ENCODE results near the gene DIP2B. TPM values are rescaled to one million over a fixed set of nuclear protein-coding genes. Genes with fewer than 3 reads are reported as not detected.

DIP2B gene
- total RNA-seq, 2 experiments from 2014 or later = 29.5 to 30.0 TPM

DNA sequence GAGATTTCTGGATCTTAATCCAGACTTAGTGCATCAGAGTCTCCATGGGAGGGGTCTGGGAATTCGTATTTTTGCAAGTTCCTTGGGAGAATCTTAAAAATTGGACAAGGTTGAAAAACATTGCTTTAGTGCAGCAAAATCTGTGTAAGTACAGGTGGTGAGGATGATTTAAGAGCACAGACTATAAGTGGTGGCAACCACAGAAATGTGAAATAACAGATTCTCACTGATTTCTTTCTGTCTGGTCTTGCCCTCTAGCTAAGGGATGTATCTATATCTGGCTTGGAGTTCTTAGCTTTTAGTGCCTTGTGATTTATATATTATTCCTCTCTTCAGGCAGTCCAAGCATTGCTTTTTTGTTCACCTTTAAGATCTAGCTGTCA lies 116.2 kb downstream of the DIP2B start:
- Mint-ChIP-seq H3K36me3 (ENCODE audit: low read depth) (peaks cover under 1% of the 10 kb centered on the region), H3K27ac (peak overlapping the region; percentile 73), H3K9me3 (no peaks in the 10 kb centered on the region), H3K4me1 (ENCODE audit: low read depth) (peaks cover 78% of the 10 kb centered on the region), H3K4me3 (peak overlapping the region; percentile 1), H3K27me3 (no peaks in the 10 kb centered on the region)
- H3K4me3 ChIP-seq (ENCODE audit: low read length) = no peak overlapping the region
- H3K36me3 ChIP-seq (ENCODE audit: insufficient read depth, low read length) = no peaks in the 10 kb centered on the region
- no peak overlapping the region for H3K27ac ChIP-seq (ENCODE audit: low read depth in 1 of 2, low read length in 2 of 2)
- no peak for DNase-seq
- intact Hi-C loops (cut with DNase I, micrococcal nuclease) = no loop called here
- TF ChIP-seq, protein P1, sequence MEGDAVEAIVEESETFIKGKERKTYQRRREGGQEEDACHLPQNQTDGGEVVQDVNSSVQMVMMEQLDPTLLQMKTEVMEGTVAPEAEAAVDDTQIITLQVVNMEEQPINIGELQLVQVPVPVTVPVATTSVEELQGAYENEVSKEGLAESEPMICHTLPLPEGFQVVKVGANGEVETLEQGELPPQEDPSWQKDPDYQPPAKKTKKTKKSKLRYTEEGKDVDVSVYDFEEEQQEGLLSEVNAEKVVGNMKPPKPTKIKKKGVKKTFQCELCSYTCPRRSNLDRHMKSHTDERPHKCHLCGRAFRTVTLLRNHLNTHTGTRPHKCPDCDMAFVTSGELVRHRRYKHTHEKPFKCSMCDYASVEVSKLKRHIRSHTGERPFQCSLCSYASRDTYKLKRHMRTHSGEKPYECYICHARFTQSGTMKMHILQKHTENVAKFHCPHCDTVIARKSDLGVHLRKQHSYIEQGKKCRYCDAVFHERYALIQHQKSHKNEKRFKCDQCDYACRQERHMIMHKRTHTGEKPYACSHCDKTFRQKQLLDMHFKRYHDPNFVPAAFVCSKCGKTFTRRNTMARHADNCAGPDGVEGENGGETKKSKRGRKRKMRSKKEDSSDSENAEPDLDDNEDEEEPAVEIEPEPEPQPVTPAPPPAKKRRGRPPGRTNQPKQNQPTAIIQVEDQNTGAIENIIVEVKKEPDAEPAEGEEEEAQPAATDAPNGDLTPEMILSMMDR (IDR thresholded peaks at IDR 0.05) = no peak
- H3K4me1 ChIP-seq (ENCODE audit: insufficient read depth, low read length) = peaks cover 40% of the 10 kb centered on the region
- CTCF ChIA-PET = interaction anchor here (1.1 kb wide), 2 partner anchors 114 to 116 kb away, joined by 3 read pairs; partner anchors contain the start of gene DIP2B
- no peaks in the 10 kb centered on the region for H3K27me3 ChIP-seq (ENCODE audit: control insufficient read depth in 1 of 2, insufficient read depth in 2 of 2, low read length in 2 of 2)
- ATAC-seq (ENCODE audit: poor library complexity) = no peak
- POLR2A ChIA-PET = interaction anchor here (0.8 kb wide), 1 partner anchor 113 kb away, joined by 4 read pairs; no protein-coding TSS in a partner anchor
- no peaks in the 10 kb centered on the region for H3K9me3 ChIP-seq (ENCODE audit: control insufficient read depth in 1 of 2, insufficient read depth in 1 of 2, low read length in 2 of 2)

DNA sequence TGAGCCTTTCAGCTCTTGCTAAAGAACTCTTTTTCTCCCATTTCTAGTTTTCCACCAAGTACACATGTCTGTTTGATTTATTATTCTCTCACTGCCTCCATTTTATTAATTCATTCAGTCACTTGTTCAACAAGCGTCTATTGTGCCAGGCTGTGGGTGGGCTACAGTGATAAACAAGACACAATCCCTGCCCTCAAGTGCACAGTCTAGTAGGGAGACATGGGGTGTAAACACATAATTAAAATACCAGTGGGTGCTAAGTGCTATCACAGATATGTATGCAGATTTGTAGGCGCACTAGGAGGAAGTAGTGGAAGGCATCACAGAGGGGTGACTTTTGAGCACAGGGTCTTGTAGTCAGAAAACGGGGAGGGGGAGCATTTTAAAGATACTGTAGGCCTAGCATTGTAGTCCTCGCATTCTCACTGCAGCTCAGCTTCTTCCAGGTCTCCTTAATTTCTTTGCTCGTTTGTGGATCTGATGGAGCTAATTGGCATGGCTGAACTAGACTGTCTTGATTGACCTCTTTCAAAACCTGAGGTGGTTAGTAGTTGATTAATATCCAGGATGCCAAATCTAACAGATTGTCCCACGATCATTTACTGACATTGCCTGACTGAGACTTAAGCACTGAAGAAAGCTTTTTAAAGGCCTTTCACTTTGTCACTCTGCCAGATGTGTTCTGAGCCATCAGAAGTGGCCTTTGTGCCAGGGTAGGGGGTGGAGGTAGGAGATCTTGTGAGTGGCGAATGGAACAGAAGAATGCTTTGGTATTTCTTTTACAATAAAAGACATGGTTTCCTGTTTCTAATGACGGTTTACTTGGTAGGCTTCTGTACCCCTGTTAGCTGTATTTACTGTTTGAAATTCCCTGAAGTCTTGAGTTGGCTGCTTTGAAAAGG lies 116.9 kb downstream of the DIP2B start:
- TF ChIP-seq, protein P1 (IDR thresholded peaks at IDR 0.05) = no peak
- no peaks in the 10 kb centered on the region for H3K9me3 Mint-ChIP-seq
- no peaks in the 10 kb centered on the region for H3K27me3 Mint-ChIP-seq
- CTCF ChIA-PET = interaction anchor here (0.8 to 1.1 kb wide), 3 partner anchors 19 to 117 kb away, joined by 3 read pairs; partner anchors contain the start of gene DIP2B
- peaks cover 5% of the 10 kb centered on the region for H3K36me3 ChIP-seq (ENCODE audit: insufficient read depth, low read length)
- H3K4me3 Mint-ChIP-seq = peak overlapping the region; percentile 38
- peaks cover 76% of the 10 kb centered on the region for H3K4me1 Mint-ChIP-seq (ENCODE audit: low read depth)
- H3K4me3 ChIP-seq (ENCODE audit: low read length) = no peak overlapping the region
- H3K9me3 ChIP-seq (ENCODE audit: control insufficient read depth in 1 of 2, insufficient read depth in 1 of 2, low read length in 2 of 2) = no peaks in the 10 kb centered on the region
- ATAC-seq (ENCODE audit: poor library complexity) = no peak
- no peak overlapping the region for H3K27ac ChIP-seq (ENCODE audit: low read depth in 1 of 2, low read length in 2 of 2)
- POLR2A ChIA-PET = interaction anchor here (0.8 kb wide), 1 partner anchor 113 kb away, joined by 4 read pairs; no protein-coding TSS in a partner anchor
- peak overlapping the region; percentile 73 for H3K27ac Mint-ChIP-seq
- DNase-seq = peak in 2 of 14 experiments; percentile 1 to 10
- H3K4me1 ChIP-seq (ENCODE audit: insufficient read depth, low read length) = peaks cover 40% of the 10 kb centered on the region
- H3K27me3 ChIP-seq (ENCODE audit: control insufficient read depth in 1 of 2, insufficient read depth in 2 of 2, low read length in 2 of 2) = no peaks in the 10 kb centered on the region
- intact Hi-C loops (cut with DNase I, micrococcal nuclease) = no loop called here
- peaks cover 5% of the 10 kb centered on the region for H3K36me3 Mint-ChIP-seq (ENCODE audit: low read depth)

DNA sequence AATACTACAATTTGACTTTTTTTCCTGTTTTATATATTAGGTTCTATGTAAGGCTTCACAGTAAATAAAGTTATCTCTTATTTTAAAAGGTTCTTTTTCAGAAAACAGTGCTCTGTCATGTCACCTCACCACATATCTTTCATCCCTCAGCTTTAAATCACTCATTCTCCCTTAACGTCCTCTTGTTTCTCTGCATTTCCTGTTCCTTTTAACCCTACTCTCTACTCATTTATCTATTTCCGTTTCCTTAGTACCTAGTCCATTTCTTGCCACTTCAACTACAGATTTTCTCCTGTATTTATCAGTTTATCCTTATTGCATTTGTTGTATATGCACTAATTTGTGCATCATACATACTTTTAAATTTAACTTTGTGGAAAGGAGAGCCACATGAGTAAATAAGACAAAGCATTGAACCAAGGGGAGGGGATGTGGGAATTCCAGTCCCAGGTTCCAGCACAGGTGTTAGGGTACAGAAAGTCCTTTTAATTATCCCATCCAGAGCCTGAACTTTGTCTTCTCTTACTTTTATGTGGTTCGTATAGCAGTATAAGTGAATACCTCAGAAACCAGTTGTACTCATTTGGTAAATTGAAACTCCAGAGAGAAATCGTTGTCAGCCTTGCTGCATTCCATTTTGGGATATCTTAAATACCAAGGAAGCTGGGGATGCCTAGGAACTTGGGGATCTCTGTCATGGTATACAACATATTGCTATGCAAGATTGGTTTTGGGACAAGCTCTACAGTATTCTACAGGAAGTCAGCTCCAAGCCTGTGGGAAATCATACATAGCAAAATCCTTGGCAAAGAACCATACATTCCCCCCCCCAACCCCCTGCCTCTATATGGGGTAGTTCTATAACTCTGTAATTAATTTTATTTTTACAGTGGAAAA lies 120.5 kb downstream of the DIP2B start:
- DNase-seq (peak in 1 of 14 experiments; percentile 49), ATAC-seq (ENCODE audit: poor library complexity) (peak; percentile 83)
- Histone ChIP-seq H3K9me3 (ENCODE audit: control insufficient read depth in 1 of 2, insufficient read depth in 1 of 2, low read length in 2 of 2) (no peaks in the 10 kb centered on the region), H3K36me3 (ENCODE audit: insufficient read depth, low read length) (peaks cover 28% of the 10 kb centered on the region), H3K27ac (ENCODE audit: low read depth in 1 of 2, low read length in 2 of 2) (peak overlapping the region in 1 of 2 donors; percentile 2), H3K4me1 (ENCODE audit: insufficient read depth, low read length) (peaks cover 30% of the 10 kb centered on the region), H3K27me3 (ENCODE audit: control insufficient read depth in 1 of 2, insufficient read depth in 2 of 2, low read length in 2 of 2) (no peaks in the 10 kb centered on the region), H3K4me3 (ENCODE audit: low read length) (no peak overlapping the region)
- H3K4me3 Mint-ChIP-seq = peak overlapping the region; percentile 26
- peaks cover 59% of the 10 kb centered on the region for H3K4me1 Mint-ChIP-seq (ENCODE audit: low read depth)
- no peaks in the 10 kb centered on the region for H3K27me3 Mint-ChIP-seq
- TF ChIP-seq, protein P1 (IDR thresholded peaks at IDR 0.05) = no peak
- peaks cover 30% of the 10 kb centered on the region for H3K36me3 Mint-ChIP-seq (ENCODE audit: low read depth)
- POLR2A ChIA-PET = interaction anchor here (1.9 kb wide), 1 partner anchor 121 kb away, joined by 7 read pairs; the partner anchor contains the start of gene DIP2B
- intact Hi-C loops (cut with DNase I, micrococcal nuclease) = no loop called here
- CTCF ChIA-PET = interaction anchor here (1.1 to 1.7 kb wide), 3 partner anchors 13 to 121 kb away, joined by 3 to 8 read pairs (median 4); partner anchors contain the start of gene DIP2B
- H3K27ac Mint-ChIP-seq = peak overlapping the region; percentile 50
- no peaks in the 10 kb centered on the region for H3K9me3 Mint-ChIP-seq

Data from CD4-positive, alpha-beta T cell (primary cell).